ENCODE results near the gene PGGHG. TPM values are rescaled to one million over a fixed set of nuclear protein-coding genes. Genes with fewer than 3 reads are reported as not detected.

PGGHG gene
- total RNA-seq, 1 donor from 2014 or later: 142 TPM

- Mint-ChIP-seq H3K4me3 (no peak overlapping the region), H3K27ac (no peak overlapping the region), H3K27me3 (peaks cover 2% of the 10 kb centered on the region), H3K9me3 (no peaks in the 10 kb centered on the region), H3K4me1 (peaks cover 23% of the 10 kb centered on the region), H3K36me3 (ENCODE audit: low read depth) (no peaks in the 10 kb centered on the region)
- intact Hi-C loops (cut with micrococcal nuclease): no loop called here
- no peak for DNase-seq
Measured at GRCh38 chr11:335779-336658, 47.1 kb downstream of the PGGHG start.

GRCh38 chr11:336659-337198, 47.8 kb downstream of the PGGHG start:
- intact Hi-C loops (cut with micrococcal nuclease): no loop called here

GRCh38 chr11:337711-338110, 48.8 kb downstream of the PGGHG start:
- H3K27ac Mint-ChIP-seq: no peak overlapping the region
- no peaks in the 10 kb centered on the region for H3K9me3 Mint-ChIP-seq
- H3K36me3 Mint-ChIP-seq (ENCODE audit: low read depth): no peaks in the 10 kb centered on the region
- intact Hi-C loops (cut with micrococcal nuclease): no loop called here
- no peak overlapping the region for H3K4me3 Mint-ChIP-seq
- H3K4me1 Mint-ChIP-seq: peaks cover 19% of the 10 kb centered on the region
- no peak for DNase-seq
- peaks cover 2% of the 10 kb centered on the region for H3K27me3 Mint-ChIP-seq

More at GRCh38 chr11:336659-337198, 47.8 kb downstream of the PGGHG start:
- H3K9me3 Mint-ChIP-seq: no peaks in the 10 kb centered on the region
- no peak overlapping the region for H3K27ac Mint-ChIP-seq
- peaks cover 17% of the 10 kb centered on the region for H3K4me1 Mint-ChIP-seq
- DNase-seq: no peak
- no peaks in the 10 kb centered on the region for H3K36me3 Mint-ChIP-seq (ENCODE audit: low read depth)
- H3K4me3 Mint-ChIP-seq: no peak overlapping the region
- peaks cover 2% of the 10 kb centered on the region for H3K27me3 Mint-ChIP-seq

- Mint-ChIP-seq H3K36me3 (ENCODE audit: low read depth) (no peaks in the 10 kb centered on the region), H3K27ac (no peak overlapping the region), H3K4me1 (peaks cover 17% of the 10 kb centered on the region), H3K4me3 (no peak overlapping the region), H3K27me3 (peaks cover 2% of the 10 kb centered on the region), H3K9me3 (no peaks in the 10 kb centered on the region)
- intact Hi-C loops (cut with micrococcal nuclease): no loop called here
- DNase-seq: no peak
Measured at GRCh38 chr11:339963-340362, 51.0 kb downstream of the PGGHG start.

GRCh38 chr11:340539-341512, 51.9 kb downstream of the PGGHG start:
- Mint-ChIP-seq H3K36me3 (ENCODE audit: low read depth) (no peaks in the 10 kb centered on the region), H3K27ac (no peak overlapping the region), H3K4me3 (no peak overlapping the region), H3K9me3 (no peaks in the 10 kb centered on the region), H3K27me3 (peaks cover 2% of the 10 kb centered on the region), H3K4me1 (peaks cover 12% of the 10 kb centered on the region)
- intact Hi-C loops (cut with micrococcal nuclease): no loop called here
- no peak for DNase-seq

GRCh38 chr11:342328-342727, 53.4 kb downstream of the PGGHG start:
- intact Hi-C loops (cut with micrococcal nuclease): no loop called here
- peak overlapping the region; percentile 7 for H3K27ac Mint-ChIP-seq
- no peak overlapping the region for H3K4me3 Mint-ChIP-seq
- peaks cover 6% of the 10 kb centered on the region for H3K27me3 Mint-ChIP-seq
- no peaks in the 10 kb centered on the region for H3K36me3 Mint-ChIP-seq (ENCODE audit: low read depth)
- peaks cover 4% of the 10 kb centered on the region for H3K4me1 Mint-ChIP-seq
- DNase-seq: no peak
- H3K9me3 Mint-ChIP-seq: no peaks in the 10 kb centered on the region

GRCh38 chr11:344836-345578, 56.1 kb downstream of the PGGHG start:
- Mint-ChIP-seq H3K36me3 (ENCODE audit: low read depth) (no peaks in the 10 kb centered on the region), H3K4me1 (peaks cover 6% of the 10 kb centered on the region), H3K27me3 (peaks cover 6% of the 10 kb centered on the region), H3K9me3 (no peaks in the 10 kb centered on the region), H3K4me3 (no peak overlapping the region), H3K27ac (no peak overlapping the region)
- DNase-seq: no peak
- intact Hi-C loops (cut with micrococcal nuclease): no loop called here

Other genes with a start within 250 kb of the PGGHG start
- not detected in 2 replicates for gene SCGB1C1, start 96.0 kb upstream of the PGGHG start, total RNA-seq
- gene BET1L, start 81.7 kb upstream of the PGGHG start, total RNA-seq: 43.6 and 46.9 TPM in 2 replicates
- gene RIC8A, start 81.4 kb upstream of the PGGHG start, total RNA-seq: 118 and 128 TPM in 2 replicates
- 16.5 and 17.6 TPM in 2 replicates for gene SIRT3, start 52.8 kb upstream of the PGGHG start, total RNA-seq
- 272 and 275 TPM in 2 replicates for gene PSMD13, start 52.1 kb upstream of the PGGHG start, total RNA-seq
- gene NLRP6, start 10.7 kb upstream of the PGGHG start, total RNA-seq: 3.2 and 3.5 TPM in 2 replicates
- not detected in 2 replicates for gene IFITM5, start 10.4 kb downstream of the PGGHG start, total RNA-seq
- gene IFITM2, start 18.7 kb downstream of the PGGHG start, total RNA-seq: 659 and 674 TPM in 2 replicates
- gene IFITM1, start 24.9 kb downstream of the PGGHG start, total RNA-seq: 241 and 256 TPM in 2 replicates
- gene IFITM3, start 31.7 kb downstream of the PGGHG start, total RNA-seq: 5.0 and 6.0 TPM in 2 replicates
- 3.9 and 4.1 TPM in 2 replicates for gene B4GALNT4, start 80.4 kb downstream of the PGGHG start, total RNA-seq
- gene PKP3, start 105.1 kb downstream of the PGGHG start, total RNA-seq: not detected in 2 replicates
- gene SIGIRR, start 125.9 kb downstream of the PGGHG start, total RNA-seq: 40.7 and 42.7 TPM in 2 replicates
- 35.4 and 36.9 TPM in 2 replicates for gene ANO9, start 152.9 kb downstream of the PGGHG start, total RNA-seq
- gene PTDSS2, start 161.2 kb downstream of the PGGHG start, total RNA-seq: 31.0 and 31.8 TPM in 2 replicates
- 130 and 134 TPM in 2 replicates for gene RNH1, start 218.1 kb downstream of the PGGHG start, total RNA-seq
- gene HRAS, start 246.4 kb downstream of the PGGHG start, total RNA-seq: 70.8 and 94.4 TPM in 2 replicates
- 2.1 and 2.3 TPM in 2 replicates for gene LRRC56, start 248.4 kb downstream of the PGGHG start, total RNA-seq

All from activated CD4-positive, alpha-beta T cell treated with anti-CD3 and anti-CD28 coated beads, Interleukin-2, amount 10 ng/mL, durations not matched to agents 24 days and 14 days (primary cell).